GM06990 (cell line): Measurements from ENCODE around the gene ALK.

Experiments used
- DNase-seq: peaks from one replicate; pipeline ENCODE4 v3.0.0-alpha.2; 2011; ENCODE audit not compliant: insufficient read length; ENCODE audit errors: extremely low read depth
- H3K27me3 ChIP-seq: replicated peaks from 2 replicates; pipeline ENCODE4 v1.6.0; 2011; ENCODE audit warnings: low read length; ENCODE audit not compliant: control insufficient read depth, insufficient read depth
- H3K36me3 ChIP-seq: 2 replicates; pipeline ENCODE4 v1.5.1; 2011; ENCODE audit warnings: low read length; ENCODE audit not compliant: control insufficient read depth, insufficient read depth
- H3K4me3 ChIP-seq: replicated peaks from 2 replicates; pipeline ENCODE4 v1.5.1; 2011; ENCODE audit warnings: low read depth, mild to moderate bottlenecking, control low read depth, low read length
- CTCF ChIP-seq: IDR thresholded peaks from 2 replicates; pipeline ENCODE4 v1.5.1; 2011; ENCODE audit warnings: low read length, control low read depth, mild to moderate bottlenecking, inconsistent platforms; ENCODE audit not compliant: insufficient read depth, poor library complexity, severe bottlenecking

Gene ALK

DNA sequence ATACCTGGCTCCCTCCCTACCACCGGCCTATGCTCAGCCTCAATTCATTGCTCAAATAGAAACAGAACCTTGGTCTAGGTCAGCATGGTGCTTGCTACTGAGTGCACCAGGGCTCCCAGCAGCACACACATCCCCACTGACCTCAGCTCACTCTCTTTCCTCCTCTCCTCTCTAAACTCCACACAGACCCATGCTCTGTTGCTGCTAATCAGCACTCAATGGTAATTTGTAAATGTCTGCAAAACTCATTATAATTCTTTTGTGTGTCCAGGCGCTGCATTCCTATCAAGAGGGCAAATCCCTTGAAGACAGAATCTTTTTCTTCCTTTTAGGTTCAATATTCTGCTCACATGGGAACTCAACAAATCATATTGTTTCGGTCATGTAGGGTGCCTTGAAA is 424.0 kb downstream of the ALK start:
- Histone ChIP-seq H3K36me3 (no peaks in the 10 kb centered on the region), H3K27me3 (no peaks in the 10 kb centered on the region; the same call in 1 of the 2 replicates), H3K4me3 (no peak overlapping the region)
- no peak for TF ChIP-seq CTCF
- DNase-seq = no peak

DNA sequence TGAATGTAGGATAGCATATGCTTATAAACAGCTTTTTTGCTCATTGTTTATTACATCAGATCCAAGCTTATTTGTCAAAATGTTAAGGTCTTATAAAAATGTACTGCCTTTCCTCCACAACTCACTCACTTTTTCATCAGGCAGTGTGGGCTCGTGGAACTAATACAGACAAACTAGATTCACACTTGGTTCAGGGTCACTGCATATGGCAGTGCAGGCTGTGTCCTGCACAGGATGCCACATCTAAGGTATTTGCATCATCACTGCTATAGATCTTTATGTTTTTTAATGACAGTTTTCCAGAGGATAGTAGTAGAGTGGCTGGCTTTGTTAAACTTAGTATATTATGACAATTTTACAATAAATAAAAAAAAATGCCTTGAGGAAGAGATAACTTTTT is 425.2 kb downstream of the ALK start:
- no peak overlapping the region for H3K4me3 ChIP-seq
- DNase-seq = no peak
- no peak for TF ChIP-seq CTCF
- no peaks in the 10 kb centered on the region; the same call in 1 of the 2 replicates for H3K27me3 ChIP-seq
- H3K36me3 ChIP-seq = no peaks in the 10 kb centered on the region

- no peak for DNase-seq
- TF ChIP-seq CTCF = no peak
- no peaks in the 10 kb centered on the region for H3K36me3 ChIP-seq
- H3K27me3 ChIP-seq = no peaks in the 10 kb centered on the region; the same call in 1 of the 2 replicates
- no peak overlapping the region for H3K4me3 ChIP-seq
Observed at GRCh38 chr2:29495536-29496060, 425.8 kb downstream of the ALK start.

GRCh38 chr2:29495068-29495467 is 426.3 kb downstream of the ALK start:
- H3K36me3 ChIP-seq = no peaks in the 10 kb centered on the region
- no peak overlapping the region for H3K4me3 ChIP-seq
- DNase-seq = no peak
- TF ChIP-seq CTCF = no peak
- no peaks in the 10 kb centered on the region; the same call in 1 of the 2 replicates for H3K27me3 ChIP-seq

GRCh38 chr2:29492701-29493100 is 428.7 kb downstream of the ALK start:
- DNase-seq = no peak
- TF ChIP-seq CTCF = no peak
- Histone ChIP-seq H3K36me3 (no peaks in the 10 kb centered on the region), H3K4me3 (no peak overlapping the region), H3K27me3 (no peaks in the 10 kb centered on the region)

- Histone ChIP-seq H3K36me3 (no peaks in the 10 kb centered on the region), H3K27me3 (no peaks in the 10 kb centered on the region), H3K4me3 (no peak overlapping the region)
- DNase-seq = no peak
- no peak for TF ChIP-seq CTCF
Observed at GRCh38 chr2:29490045-29490444, 431.3 kb downstream of the ALK start.
